Kasumi-1 (cell line): ENCODE results near the gene PDSS1.
"Not testable (repeated sequence)": the region's sequence is repeated elsewhere in the genome, so short reads cannot be mapped to it uniquely, and the experiment has no call there.

ENCODE experiments used
- DNase-seq, 2 experiments: peaks; one replicate each; lab custom pipeline; 2025; lab: John Stamatoyannopoulos, UW

The PDSS1 gene, protein sequence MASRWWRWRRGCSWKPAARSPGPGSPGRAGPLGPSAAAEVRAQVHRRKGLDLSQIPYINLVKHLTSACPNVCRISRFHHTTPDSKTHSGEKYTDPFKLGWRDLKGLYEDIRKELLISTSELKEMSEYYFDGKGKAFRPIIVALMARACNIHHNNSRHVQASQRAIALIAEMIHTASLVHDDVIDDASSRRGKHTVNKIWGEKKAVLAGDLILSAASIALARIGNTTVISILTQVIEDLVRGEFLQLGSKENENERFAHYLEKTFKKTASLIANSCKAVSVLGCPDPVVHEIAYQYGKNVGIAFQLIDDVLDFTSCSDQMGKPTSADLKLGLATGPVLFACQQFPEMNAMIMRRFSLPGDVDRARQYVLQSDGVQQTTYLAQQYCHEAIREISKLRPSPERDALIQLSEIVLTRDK

DNA sequence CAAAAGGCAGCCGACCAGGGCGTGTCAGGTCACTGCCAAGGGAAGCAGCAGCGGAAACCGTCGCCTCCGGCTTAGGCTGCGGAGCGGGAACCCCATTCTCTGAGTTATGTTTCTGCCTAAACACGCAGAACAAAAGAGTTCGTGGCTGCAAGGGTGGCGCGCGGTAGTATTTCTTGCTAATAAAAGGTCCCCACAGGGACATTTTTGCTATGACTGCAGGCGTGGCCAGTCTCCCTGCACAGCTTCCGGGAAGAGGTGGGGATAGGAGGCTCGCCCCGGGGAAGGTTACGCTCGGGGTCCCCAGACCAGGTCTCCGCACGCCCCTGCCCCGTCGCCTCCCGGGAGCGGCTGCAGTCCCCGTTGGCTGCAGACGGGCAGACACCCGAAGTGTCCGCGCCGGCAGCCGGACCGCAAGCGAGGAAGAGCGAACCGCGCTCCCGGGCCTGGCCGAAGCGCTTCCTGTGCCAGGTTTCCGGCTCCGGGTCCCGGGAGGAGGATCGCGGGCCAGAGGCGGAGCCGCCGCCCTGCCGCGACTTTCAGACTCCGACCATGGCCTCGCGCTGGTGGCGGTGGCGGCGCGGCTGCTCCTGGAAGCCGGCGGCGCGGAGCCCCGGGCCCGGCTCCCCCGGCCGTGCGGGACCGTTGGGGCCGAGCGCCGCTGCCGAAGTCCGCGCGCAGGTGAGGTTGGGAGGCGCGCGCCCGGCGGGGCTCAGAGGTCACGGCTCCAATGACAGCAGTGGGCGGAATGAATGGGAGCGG lies at the start of gene PDSS1:
TSS of gene PDSS1 (plus strand) at position 539 of the 759 bp plus-strand sequence. CDS start at position 550, 11 bp downstream.
- peak; percentile 88 to 89 for DNase-seq

DNA sequence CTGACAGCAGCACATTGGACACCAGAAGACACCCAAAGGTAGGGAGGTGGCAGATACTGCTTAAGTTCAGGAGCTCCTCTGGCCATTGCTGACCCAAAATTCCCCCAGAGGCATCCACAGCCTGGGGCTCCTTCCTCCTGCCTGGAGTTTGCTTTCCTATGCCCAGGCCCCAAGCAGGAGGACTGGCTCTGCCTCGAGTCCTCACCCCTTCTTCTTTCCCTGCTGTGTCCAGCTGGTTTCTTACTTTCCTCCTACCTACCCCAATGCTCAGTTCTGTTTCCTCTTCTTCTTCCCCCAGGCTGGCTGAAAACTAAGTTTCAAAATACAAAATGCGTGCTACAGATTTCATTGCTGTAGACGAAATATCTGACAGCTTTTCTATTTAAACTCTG lies 49.3 kb upstream of the PDSS1 start:
- not testable (repeated sequence) for DNase-seq

DNA sequence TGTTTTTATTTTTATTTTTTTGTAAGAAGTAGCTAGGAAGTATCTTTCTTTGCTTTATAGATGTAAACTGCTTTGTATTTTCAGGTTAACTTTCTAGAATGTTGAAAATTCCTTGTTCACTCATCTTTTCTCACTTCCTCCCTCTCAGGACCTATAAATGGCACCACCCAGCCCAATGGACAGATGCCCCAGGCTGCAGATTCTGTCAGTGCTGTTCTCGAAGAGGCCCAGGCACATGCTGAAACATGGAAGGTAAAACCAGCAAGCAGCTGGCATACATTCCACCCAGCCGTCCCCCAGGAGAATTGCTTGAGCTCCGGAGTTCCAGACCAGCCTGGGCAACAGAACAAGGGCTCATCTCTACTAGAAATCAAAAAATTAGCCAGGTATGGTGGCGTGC lies 47.1 kb upstream of the PDSS1 start:
- no peak for DNase-seq

GRCh38 chr10:26651476-26651875 lies 46.0 kb upstream of the PDSS1 start:
- DNase-seq: not testable (repeated sequence)

DNA sequence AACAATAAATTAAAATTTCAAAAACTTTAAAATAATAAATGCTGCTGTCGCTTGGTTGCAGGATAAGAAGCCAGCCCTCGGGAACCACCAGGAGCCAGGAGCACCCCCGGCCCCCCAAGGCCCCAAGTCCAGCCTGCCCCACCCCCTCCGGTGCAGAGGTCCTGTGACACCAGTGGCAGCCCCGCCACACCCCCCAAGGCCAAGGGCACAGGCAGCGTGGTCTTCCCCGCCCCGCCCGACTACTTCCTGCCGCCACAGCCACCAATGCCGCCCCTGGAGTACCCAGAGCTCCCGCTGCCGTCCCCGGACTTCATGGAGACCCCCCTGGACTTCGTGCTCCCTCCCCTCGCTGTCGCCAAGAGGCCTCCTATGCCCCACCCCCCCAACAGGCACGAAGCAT lies 44.5 kb upstream of the PDSS1 start:
- DNase-seq: no peak

- no peak for DNase-seq
These were observed 41.8 kb upstream of the PDSS1 start for GRCh38 chr10:26655746-26656145.

DNA sequence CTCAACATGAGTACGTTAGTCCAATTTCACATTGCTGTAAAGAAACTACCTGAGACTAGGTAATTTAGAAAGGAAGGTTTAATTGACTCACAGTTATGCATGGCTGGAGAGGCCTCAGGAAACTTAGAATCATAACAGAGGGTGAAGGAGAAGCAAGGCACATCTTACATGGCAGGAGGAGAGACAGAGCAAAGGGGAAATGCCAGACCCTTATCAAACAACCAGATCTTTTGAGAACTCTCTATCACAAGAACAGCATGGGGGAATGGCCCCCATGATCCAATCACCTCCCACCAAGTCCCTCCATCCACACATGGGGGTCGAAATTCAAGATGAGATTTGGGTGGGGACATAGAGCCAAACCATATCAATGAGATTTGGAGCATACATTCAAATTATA lies 34.6 kb upstream of the PDSS1 start:
- no peak for DNase-seq

- no peak for DNase-seq
These were observed 32.1 kb upstream of the PDSS1 start for GRCh38 chr10:26665080-26666048.

DNA sequence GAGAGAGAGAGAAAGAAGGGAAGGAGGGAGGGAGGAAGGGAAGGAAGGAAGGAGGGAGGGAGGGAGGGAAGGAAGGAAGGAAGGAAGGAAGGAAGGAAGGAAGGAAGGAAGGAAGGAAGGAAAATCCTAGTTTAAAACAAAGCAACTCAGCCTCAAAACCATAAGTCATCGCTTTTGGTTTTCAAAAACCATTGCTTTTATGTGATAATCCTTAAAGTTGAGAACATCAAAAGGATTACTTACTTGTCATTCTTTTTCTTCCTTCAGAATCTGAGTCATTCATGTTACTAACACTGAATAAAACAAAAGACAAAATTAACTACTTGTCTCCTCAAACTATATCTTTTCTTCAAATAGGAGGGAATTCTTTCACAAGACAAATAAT lies 21.6 kb upstream of the PDSS1 start:
- DNase-seq: no peak

GRCh38 chr10:26679588-26679987 lies 17.9 kb upstream of the PDSS1 start:
- DNase-seq: no peak

- peak; percentile 73 to 86 for DNase-seq
These were observed 16.4 kb upstream of the PDSS1 start for GRCh38 chr10:26681076-26681475.

- not testable (repeated sequence) for DNase-seq
These were observed 15.5 kb upstream of the PDSS1 start for GRCh38 chr10:26681971-26682370.

GRCh38 chr10:26682931-26683330 lies 14.6 kb upstream of the PDSS1 start:
- DNase-seq: no peak

GRCh38 chr10:26684667-26685264 lies 12.7 kb upstream of the PDSS1 start:
- DNase-seq: peak; percentile 80 to 91

GRCh38 chr10:26685441-26685840 lies 12.1 kb upstream of the PDSS1 start:
- no peak for DNase-seq

GRCh38 chr10:26689399-26689798 lies 8.1 kb upstream of the PDSS1 start:
- no peak for DNase-seq

DNA sequence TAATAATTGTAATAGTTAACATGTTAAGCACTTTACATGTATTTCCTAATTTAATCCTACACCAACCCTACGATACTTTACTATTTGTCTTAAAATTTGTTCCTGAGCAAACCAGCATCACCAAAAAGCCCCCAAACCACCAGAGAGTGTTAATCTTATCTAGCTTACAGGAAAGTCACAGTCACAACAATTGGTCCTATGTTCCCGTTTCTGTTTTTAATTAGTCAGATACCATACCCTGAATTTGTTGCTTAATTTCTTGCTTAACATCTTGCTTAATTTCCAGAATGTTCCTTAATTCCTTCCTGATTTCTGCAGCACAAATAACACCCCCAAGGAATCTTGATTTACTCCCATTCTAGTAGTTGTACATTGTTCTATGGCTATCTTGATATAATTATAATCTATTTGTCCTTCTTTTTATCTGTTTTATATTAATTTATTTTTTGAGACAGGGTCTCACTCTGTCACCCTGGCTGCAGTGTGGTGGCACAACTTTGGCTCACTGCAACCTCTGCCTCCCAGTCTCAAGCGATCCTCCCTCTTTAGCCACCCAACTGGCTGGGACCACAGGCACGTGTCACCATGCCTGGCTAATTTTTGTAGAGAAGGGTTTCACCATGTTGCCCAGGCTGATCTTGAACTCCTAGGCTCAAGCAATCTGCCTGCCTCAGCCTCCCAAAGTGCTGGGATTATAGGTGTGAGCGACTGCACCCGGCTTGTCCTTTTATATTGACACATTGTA lies 6.6 kb upstream of the PDSS1 start:
- DNase-seq: no peak

DNA sequence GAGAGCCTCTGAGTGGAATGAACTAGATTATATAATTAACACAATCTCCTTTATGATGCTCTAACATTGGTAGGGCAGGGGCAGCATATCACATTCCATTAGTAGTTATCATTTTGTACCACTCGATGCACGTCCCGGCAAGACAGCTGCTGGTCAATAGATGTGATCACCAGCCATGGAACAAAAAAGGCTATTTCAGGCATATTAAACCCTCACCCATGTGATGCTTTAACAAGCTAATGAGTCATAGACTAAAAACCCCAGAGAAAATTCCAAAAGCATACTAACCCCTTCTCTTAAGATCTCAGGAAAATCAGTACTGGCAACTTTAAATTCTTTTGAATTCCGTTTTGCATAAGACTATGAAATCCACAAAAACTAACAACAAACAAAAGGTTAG lies 3.0 kb upstream of the PDSS1 start:
- DNase-seq: not testable (repeated sequence)

GRCh38 chr10:26696786-26697162 lies 727 bp upstream of the PDSS1 start:
- peak in 1 of 2 experiments; percentile 56 for DNase-seq

GRCh38 chr10:26697922-26698608 lies 564 bp downstream of the PDSS1 start:
- DNase-seq: peak in 1 of 2 experiments; percentile 29
